Activated CD4-positive, alpha-beta T cell treated with anti-CD3 and anti-CD28 coated beads, Interleukin-2, amount 50 U/mL, for 24 hours (primary cell): ENCODE data around the gene BRCA1.
"Not testable (repeated sequence)": the region's sequence is repeated elsewhere in the genome, so short reads cannot be mapped to it uniquely, and the experiment has no call there.

Experiments used
- DNase-seq, 2 donors: peaks; one replicate each; pipeline ENCODE4 v3.0.0-alpha.2; 2020; ENCODE audit warnings: low read depth in 1 of 2, low spot score in 1 of 2

The BRCA1 gene

DNA sequence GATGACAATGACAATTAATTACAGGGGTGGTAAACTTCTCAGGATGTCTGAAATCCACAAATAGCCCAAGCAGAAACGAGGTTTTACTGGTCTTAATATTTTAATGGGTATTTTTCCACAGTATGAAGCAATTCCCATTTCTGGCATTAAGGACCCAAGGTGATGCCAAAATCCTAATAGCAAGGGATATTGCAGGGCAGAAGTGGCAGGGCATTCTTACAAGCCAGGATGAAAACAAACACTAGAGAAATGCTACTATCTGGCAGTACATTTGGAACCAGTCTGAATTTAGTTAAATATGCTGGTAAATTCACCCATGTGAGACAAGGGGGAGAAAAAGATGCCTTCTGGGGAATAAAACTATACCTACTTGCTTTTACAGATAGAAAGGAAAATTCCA is 54.9 kb downstream of the BRCA1 start:
- no peak for DNase-seq

DNA sequence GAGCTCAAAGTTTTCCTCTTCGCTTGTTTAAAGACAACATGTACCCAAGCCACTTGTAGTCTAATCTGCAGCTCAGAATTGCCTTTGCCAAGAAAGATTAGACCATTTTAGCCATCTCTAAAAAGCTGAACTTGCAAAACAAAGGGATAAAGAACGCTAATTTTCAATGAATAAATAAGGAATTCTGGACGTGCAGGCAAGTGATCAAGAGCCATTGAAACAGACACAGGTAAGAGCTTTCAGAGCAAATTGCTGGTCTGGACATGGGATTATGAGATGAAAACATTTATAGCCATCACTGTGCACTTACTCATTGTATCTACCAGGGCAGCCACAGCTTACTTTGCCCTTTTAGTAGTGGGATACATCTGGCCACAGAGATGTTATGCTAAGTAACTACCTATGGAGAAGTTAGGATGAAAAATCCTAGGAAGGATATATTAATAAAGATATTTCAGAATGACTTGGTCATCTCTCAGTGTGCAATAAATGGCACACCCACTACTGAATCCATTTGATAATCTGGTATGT is 55.7 kb downstream of the BRCA1 start:
- no peak for DNase-seq

DNA sequence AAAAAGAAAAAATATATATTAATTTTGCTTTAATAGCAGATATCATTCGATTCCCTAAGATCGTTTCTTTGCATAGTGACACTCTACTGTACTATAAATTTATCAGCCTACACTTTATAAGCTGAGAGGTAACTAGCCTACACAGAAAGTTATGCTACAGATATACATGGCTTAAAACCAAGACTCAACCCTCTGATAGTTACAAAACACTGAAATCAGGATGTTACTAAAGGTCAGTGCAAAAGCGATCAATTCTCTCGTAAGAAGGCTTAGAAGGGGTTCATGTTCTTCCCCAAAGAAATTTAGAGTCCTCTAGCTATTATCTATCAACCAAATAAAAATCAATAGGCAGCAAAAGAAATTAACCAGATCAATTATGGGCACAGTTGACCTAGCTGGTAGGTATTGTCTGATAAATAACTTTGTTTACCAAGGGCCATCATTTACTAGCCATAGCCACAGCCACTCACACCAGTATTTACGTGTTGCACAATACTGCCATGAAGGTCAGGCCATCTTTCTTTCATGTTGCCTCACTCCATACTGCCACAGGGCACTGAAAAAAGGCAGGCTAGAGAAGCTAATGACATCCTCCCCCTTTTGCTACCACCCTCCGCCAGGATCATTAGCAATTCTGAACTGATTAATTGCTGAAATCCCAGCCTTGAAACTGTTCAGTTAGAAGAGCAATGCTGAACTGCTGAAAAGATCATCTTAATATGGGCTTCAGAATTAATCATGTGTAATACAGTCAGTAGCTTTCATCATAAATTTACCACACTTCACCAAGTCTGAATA is 56.4 kb downstream of the BRCA1 start:
- no peak for DNase-seq

DNA sequence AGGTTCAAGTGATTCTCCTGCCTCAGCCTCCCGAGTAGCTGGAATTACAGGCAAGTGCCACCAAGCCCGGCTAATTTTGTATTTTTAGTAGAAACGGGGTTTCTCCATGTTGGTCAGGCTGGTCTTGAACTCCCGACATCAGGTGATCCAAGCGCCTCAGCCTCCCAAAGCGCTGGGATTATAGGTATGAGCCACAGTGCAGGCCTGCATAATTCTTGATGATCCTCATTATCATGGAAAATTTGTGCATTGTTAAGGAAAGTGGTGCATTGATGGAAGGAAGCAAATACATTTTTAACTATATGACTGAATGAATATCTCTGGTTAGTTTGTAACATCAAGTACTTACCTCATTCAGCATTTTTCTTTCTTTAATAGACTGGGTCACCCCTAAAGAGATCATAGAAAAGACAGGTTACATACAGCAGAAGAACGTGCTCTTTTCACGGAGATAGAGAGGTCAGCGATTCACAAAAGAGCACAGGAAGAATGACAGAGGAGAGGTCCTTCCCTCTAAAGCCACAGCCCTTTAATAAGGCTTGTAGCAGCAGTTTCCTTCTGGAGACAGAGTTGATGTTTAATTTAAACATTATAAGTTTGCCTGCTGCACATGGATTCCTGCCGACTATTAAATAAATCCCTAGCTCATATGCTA is 62.1 kb downstream of the BRCA1 start:
- no peak for DNase-seq

DNA sequence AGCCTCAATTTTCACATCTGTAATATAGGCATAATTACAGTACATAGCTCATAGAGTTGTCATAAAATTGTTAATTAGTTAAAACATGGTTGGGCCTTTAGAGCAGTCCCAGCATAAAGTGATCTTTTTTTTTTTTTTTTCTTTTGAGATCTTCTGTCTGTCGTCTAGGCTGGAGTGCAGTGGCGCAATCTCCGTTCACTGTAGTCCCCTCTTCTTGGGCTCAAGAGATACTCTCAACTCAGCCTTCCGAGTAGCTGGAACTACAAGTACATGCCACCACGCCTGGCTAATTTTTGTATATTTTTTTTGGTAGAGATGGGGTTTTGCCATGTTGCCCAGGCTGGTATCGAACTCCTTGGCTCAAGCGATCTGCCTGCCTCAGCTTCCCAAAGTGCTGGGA is 69.1 kb downstream of the BRCA1 start:
- DNase-seq = no peak

DNA sequence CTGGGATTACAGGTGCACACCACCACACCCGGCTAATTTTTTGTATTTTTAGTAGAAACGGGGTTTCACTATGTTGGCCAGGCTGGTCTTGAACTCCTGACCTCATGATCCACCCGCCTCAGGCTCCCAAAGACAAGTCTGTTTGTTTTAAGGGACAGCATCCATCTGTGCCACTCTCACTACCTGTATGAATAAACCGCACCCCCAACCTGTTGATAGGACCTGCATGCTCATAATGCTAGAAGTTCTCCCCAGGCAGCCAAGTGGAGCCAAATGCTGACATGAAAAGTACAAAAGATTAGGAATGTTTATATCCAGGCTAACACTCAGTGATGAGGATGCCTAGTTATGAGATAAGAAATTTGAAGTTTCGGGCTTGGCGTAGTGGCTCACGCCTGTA is 72.2 kb downstream of the BRCA1 start:
- DNase-seq = not testable (repeated sequence)

DNA sequence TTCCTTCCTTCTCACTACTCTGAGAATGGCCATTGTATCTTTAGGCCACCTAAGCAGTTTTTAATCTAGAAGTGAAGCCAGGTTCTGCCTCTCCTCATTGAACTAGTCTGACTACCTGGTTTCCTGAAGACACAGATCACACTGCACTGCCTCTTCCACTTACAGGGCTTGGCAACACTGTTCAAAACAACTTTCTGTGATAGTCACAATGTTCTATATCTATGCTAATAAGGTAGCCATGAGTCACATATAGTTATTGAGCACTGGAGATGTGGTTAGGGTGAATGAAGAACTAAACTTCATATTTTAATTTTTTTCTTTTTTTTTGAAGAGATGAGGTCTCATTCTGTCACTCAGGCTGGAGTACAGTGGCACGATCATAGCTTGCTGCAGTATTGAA is 73.2 kb downstream of the BRCA1 start:
- no peak for DNase-seq

DNA sequence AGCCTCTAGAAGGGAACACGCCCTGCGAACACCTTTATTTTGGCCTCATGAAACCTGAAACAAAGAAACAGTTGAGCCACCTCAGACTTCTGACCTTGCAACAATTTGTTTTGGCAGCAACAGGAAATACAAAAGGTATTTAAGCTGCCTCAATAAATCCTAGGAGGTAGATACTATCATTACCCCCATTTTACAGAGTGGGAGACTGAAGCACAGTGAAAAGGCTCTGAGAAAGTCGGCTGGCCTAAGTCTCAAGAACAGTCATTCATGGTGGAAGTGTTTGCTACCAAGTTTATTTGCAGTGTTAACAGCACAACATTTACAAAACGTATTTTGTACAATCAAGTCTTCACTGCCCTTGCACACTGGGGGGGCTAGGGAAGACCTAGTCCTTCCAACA is 81.1 kb downstream of the BRCA1 start:
- no peak for DNase-seq

DNA sequence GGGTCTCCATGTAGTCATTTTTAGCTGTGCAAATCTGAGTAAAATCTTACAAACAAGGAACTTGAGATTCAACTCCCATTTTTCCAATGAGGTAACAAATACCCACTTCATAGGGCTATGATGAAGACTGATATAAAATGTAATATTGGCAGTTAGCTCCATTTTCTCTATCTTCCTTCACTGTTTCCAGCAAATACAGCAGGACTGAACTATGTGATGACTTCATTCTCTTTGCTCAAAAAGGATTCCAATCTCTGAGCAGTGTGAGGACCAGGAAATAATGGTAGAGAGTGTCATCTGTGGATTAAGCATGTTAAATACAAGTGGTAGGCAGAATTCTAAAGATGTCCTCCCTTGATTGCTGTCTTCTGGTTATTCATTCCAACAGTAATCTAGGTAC is 81.9 kb downstream of the BRCA1 start:
- DNase-seq = no peak

DNA sequence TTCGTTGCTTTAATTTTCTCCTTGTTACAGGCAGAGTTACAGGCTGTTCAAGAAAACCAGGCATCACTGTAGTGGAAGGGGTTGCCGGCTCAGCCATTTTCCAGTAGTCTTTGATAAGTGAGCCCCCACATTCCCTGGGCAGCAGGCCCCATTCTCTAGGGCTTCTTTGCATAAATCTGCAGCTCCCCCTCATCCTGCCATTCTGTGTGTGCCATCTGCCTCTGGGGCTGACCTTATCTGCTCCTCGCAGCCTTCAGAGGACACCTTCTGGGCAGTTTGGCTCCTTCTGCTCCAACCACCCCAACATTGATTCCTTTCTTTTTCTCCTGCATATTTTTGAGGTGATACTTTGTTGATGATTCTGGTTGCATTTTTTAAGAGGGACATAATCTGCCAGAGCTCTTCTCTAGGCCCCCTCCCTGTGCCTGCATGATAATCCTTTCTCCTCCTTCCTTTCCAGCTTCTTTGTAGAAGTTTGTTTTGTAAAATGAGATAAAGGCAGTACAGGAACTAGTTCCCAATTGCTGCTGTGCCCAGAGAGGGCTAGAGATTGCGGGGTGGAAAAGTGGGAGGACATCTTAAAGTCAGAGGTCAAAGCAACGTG is 83.0 kb downstream of the BRCA1 start:
- no peak for DNase-seq

DNA sequence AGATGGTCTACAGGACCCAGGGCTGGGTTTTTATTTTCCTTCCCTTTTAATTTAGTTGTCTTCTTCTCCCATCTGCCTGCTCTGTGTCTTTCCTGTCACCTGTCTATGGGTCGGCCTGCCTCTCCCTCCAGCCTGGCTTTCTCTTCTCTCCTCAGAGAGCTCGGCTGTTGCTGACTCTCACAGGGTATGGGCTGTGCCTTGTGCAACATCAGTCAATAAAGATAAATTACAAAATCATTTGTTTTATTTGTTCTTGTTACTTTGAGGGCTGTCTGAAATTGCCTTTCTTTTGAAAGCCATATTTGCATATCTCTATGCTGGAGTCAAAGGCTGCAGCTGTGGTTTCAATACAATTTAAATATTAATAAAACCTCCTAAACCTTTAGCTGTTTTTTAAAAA is 84.5 kb downstream of the BRCA1 start:
- DNase-seq = no peak

DNA sequence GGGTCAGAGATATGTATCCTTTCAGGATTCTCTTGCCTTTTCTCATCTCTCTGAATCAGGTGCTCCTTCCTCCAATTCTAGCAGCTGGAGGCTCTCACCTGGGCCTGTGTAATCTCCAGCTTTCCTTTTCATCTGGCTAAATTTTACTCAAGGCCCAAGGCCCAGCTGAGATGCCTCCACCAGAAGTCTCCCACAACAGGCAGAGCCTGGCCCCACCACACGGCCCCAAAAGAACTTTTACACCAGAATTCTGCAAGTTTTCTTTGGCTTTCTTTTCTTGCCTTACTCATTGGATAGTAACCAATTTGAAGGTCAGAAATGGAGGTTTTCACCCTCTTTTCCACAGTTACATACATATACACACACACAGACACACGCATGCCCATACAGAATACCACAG is 85.5 kb downstream of the BRCA1 start:
- DNase-seq = no peak

DNA sequence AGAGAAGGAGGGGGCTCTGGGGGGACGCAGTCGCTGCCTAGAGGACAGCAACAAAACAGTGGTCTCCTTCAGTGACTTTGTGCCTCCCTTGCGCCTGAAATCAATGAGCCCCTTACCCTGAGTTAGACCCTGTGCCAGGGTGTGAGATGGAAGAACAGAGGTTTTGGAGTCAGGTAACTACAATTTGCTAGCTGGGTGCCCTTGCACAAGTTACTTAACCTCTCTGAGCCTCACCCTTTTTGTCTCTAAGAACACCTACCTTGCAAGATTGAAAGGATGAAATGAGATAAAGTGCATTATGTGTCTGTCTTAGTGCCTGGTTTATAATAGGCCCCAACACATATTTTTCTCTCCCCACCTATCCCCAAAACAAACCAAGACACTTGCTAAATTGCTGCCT is 90.3 kb downstream of the BRCA1 start:
- no peak for DNase-seq

DNA sequence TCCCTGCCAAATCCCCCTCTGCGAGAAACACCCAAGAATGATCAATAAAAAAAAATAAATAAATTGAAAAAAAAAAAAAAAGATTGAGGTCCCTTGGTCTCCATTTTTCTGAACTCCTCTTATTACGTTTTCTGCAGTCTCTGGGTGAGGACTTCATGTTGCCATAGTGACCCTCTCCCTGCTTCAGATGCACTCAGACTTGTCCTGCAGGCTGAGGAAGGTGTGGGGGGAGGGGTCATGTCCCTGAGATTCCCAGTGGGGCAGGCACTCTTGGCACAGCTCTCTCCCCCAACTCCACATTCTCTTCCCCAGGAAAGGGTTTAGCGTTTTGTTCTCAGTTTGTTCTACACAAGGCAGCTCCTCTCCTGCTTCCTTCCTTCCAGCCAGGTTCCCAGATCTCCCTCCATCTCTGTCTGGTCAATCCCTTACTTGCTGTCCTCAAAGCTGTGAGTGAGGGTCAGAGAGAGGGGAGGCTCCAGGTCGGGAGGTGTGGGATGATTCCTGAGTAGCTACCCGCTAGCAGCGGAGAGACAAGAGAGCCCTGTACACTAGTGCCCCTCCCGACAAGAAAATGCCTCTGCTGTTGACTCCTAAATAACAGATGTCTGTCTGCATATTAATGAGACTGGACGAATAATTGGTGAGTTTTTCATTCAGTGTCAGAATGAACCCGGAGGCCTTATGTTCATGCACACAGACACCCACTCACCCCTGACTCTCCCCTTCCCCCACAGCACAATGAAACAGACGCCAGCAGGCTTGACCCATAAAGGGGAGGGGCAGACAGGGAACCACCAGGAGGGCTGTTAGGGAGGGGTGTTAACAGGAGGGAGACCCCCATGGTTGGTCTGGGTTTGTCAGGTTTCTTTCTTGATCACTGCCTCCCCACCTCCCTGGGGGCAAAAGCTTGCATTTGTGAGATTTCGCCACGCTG is 90.9 kb downstream of the BRCA1 start:
- DNase-seq = no peak

DNA sequence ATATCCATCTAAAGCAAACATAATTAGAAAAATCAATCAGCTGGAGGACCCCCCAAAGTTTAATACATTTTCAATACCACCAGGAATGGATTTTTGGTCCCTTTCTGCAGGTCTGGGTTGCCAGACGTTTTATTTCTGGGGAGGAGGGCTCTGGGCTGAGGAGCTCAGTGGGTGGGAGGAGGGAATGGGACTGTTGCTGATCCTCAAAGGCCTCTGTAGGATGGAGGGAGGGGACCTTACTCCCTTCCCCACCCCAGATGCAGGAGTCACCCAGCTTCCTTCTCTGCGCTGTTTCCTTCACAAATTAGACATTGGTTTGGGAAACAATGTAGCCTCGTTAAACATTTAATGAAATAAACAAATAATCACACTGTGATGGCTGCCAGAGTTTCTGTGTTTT is 93.5 kb downstream of the BRCA1 start:
- DNase-seq = no peak

DNA sequence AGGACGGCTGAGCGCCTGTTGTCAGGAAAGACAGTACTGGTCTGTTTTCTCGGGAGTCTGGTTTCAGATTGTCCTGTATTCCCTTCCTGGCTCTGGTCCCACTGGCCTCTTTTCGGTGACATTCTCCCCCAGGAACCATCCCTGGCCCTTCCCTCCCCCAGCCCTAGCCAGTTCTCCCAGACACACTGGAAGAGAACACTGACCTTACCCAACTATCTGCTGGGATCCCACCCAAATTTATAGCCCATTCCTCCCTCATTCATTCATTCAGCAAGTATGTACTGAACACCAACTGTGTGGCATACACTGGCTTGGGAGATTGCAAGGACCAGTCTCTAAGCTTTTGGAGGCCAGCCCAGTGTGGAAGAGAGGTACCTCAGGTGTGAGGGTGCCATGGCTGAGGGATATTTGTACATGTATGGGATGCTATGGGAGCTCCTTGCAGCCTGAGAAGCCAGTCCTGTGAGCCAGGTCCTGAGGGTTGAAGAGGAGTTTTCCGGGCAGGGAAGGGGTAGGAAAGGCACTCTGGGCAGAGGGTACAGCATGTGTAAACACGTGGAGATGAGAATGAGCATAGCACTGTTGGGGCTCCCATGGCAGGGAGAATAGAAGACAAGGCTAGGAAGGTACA is 94.9 kb downstream of the BRCA1 start:
- DNase-seq = no peak

DNA sequence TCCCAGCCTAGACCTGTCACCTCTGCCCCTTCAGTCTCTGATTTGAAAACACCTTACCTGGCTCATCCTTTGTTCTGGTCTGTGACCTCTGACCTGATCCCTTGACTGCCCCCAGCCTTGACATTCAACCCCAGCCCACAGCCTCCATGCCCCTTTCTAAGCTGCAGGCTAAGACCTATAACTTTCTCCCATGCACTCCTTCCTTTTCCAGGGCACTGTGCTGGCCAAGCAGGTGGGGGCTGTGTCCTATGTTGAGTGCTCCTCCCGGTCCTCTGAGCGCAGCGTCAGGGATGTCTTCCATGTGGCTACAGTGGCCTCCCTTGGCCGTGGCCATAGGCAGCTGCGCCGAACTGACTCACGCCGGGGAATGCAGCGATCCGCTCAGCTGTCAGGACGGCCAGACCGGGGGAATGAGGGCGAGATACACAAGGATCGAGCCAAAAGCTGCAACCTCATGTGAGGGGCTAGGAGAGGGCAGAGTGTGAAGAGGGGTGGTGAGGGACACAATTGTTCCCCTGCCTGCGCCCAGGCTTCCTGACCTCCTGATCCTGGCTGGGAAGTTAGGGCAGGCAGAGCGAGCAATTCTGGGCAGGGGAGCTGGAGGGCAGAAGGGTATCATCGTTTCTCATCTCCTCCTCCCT is 96.8 kb downstream of the BRCA1 start:
- DNase-seq = no peak

DNA sequence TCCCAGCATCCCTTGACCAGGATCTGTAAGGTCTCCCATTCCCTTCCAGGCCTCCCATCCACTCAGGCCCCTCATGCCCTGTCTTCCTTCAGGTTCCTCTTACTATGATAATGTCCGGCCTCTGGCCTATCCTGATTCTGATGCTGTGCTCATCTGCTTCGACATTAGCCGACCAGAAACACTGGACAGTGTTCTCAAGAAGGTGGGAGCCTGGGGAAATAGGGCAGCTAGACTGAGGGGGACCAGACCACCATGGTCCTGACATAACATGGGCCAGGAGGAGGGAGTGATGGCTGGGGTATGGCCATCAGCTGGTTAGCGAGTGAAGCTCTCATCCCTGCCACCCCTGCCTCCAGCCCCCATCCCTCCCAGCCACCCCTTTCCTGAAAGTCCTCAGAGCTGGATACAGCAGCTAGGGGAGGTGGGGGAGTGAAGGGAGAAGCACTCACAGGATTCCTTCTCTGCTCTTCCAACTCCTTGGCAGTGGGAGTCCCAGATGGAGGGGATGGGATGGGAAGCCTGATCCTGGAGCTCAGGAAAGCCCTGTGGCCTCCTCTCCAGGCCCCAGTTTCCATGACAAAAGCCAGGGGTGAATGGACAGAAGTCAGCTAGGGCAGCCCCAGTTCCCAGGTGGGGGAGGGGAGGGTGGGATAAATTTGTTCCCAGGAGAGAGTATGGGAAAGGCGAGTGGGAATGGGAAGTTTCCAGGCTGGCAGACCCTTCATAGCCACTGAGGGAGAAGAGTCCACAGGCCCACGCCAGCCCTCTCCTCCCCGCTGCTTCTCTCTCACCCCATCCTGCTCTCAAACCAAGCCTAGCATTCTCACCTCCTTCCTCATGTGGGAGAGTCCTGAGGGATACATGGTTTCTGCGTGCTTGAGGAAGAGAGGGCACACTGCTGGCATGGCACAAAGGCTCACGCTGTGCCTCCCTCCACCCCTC is 97.8 kb downstream of the BRCA1 start:
- no peak for DNase-seq

DNA sequence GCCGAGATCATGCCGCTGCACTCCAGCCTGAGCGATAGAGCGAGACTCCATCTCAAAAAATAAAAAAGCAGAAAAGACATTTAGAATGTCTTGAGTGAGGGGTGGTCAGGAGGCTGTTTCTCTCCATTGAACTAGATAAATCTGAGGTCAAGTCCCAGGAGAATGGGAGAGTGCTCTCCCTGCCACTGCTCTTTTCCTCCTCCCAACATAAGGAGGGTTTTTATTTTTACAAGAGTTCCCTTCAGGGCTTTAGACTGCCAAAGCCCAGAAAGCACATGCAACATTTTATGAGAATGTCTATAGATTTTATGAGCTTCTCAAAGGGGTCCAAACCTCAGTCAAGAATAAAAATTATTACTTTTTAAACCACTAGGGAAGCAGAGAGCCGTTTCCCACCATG is 98.6 kb downstream of the BRCA1 start:
- DNase-seq = no peak
